Hepatocyte (in vitro differentiated cells): Measurements from ENCODE around the gene CYP27A1.

Source experiments
- EZH2 ChIP-seq: fragments of 200-600 bp; sonication (generic); IDR thresholded peaks from 2 replicates; pipeline ENCODE4 v1.6.1; 2016; ENCODE audit warnings: antibody characterized with exemption, mild to moderate bottlenecking, borderline replicate concordance
- TF ChIP-seq, protein P1 (sequence below): fragments of 200-600 bp; sonication (generic); IDR thresholded peaks from 2 replicates; pipeline ENCODE4 v1.5.1; 2016; ENCODE audit warnings: antibody characterized with exemption, mild to moderate bottlenecking; ENCODE audit not compliant: poor library complexity

DNA sequence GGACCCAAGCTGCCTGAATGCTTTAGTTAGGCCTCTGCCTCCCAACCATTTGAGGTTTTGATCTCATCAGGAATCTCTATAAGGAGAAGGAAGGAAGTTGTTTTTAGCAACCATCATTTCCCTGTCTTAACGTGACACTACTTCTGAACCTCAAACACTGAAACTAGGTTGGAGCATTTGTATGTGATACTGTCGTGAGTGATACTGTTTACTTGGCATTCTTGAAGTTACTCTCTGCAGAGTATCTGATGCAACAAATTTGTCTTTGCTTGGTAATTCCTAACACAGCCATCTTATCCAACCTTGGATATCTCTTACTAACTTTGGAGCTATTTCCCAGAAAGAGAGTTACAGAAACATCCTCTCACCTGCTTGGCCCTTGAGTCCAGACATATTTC, 49.2 kb upstream of the CYP27A1 start:
- TF ChIP-seq EZH2, result no peak
- TF ChIP-seq, protein P1, sequence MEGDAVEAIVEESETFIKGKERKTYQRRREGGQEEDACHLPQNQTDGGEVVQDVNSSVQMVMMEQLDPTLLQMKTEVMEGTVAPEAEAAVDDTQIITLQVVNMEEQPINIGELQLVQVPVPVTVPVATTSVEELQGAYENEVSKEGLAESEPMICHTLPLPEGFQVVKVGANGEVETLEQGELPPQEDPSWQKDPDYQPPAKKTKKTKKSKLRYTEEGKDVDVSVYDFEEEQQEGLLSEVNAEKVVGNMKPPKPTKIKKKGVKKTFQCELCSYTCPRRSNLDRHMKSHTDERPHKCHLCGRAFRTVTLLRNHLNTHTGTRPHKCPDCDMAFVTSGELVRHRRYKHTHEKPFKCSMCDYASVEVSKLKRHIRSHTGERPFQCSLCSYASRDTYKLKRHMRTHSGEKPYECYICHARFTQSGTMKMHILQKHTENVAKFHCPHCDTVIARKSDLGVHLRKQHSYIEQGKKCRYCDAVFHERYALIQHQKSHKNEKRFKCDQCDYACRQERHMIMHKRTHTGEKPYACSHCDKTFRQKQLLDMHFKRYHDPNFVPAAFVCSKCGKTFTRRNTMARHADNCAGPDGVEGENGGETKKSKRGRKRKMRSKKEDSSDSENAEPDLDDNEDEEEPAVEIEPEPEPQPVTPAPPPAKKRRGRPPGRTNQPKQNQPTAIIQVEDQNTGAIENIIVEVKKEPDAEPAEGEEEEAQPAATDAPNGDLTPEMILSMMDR, result no peak
